ACHN (cell line): ENCODE data around the gene KCNJ16.
A peak's percentile ranks its signal among the peaks of the same experiment; 100 is the strongest.
"Not testable (repeated sequence)": the region's sequence is repeated elsewhere in the genome, so short reads cannot be mapped to it uniquely, and the experiment has no call there.

Experiments used
- DNase-seq: peaks from one replicate; pipeline ENCODE4 v3.0.0-alpha.2; 2015
- in situ Hi-C: cut with HindIII; loops from 2 replicates; pipeline ENCODE4 v1.10.0; 2017; ENCODE audit warnings: low sequenced_read_pairs, low pct_ligation_motif_present, low pct_unique_long_range_greater_than_20kb

Gene KCNJ16

GRCh38 chr17:70074956-70075355 lies at the start of gene KCNJ16:
Gene KCNJ16, plus strand, starts transcription at chr17:70075225. Its CDS starts 56,863 bp downstream, at chr17:70132088.
- peak; percentile 98 for DNase-seq
- in situ Hi-C loops: no loop called here

- in situ Hi-C loops: no loop called here
- no peak for DNase-seq
Measured at GRCh38 chr17:70028397-70028796, 46.6 kb upstream of the KCNJ16 start.

GRCh38 chr17:70028978-70029767 lies 45.9 kb upstream of the KCNJ16 start:
- in situ Hi-C loops: no loop called here
- no peak for DNase-seq

- in situ Hi-C loops: no loop called here
- DNase-seq: no peak
Measured at GRCh38 chr17:70030371-70030770, 44.7 kb upstream of the KCNJ16 start.

- in situ Hi-C loops: no loop called here
- no peak for DNase-seq
Measured at GRCh38 chr17:70031341-70031740, 43.7 kb upstream of the KCNJ16 start.

GRCh38 chr17:70033165-70033564 lies 41.9 kb upstream of the KCNJ16 start:
- DNase-seq: no peak
- in situ Hi-C loops: no loop called here

GRCh38 chr17:70034158-70034557 lies 40.9 kb upstream of the KCNJ16 start:
- DNase-seq: no peak
- in situ Hi-C loops: no loop called here

- in situ Hi-C loops: no loop called here
- DNase-seq: no peak
Measured at GRCh38 chr17:70037498-70037897, 37.5 kb upstream of the KCNJ16 start.

GRCh38 chr17:70040336-70040735 lies 34.7 kb upstream of the KCNJ16 start:
- in situ Hi-C loops: no loop called here
- no peak for DNase-seq

GRCh38 chr17:70041061-70041460 lies 34.0 kb upstream of the KCNJ16 start:
- DNase-seq: no peak
- in situ Hi-C loops: no loop called here

- in situ Hi-C loops: no loop called here
- DNase-seq: no peak
Measured at GRCh38 chr17:70041540-70041939, 33.5 kb upstream of the KCNJ16 start.

- in situ Hi-C loops, DNase-seq: not testable (repeated sequence)
Measured at GRCh38 chr17:70045780-70046179, 29.2 kb upstream of the KCNJ16 start.

- no peak for DNase-seq
- in situ Hi-C loops: no loop called here
Measured at GRCh38 chr17:70047619-70048419, 27.2 kb upstream of the KCNJ16 start.

GRCh38 chr17:70049801-70050591 lies 25.0 kb upstream of the KCNJ16 start:
- in situ Hi-C loops: no loop called here
- no peak for DNase-seq

- in situ Hi-C loops: no loop called here
- no peak for DNase-seq
Measured at GRCh38 chr17:70050931-70051330, 24.1 kb upstream of the KCNJ16 start.

- in situ Hi-C loops: no loop called here
- no peak for DNase-seq
Measured at GRCh38 chr17:70053241-70054234, 21.5 kb upstream of the KCNJ16 start.

GRCh38 chr17:70055000-70055399 lies 20.0 kb upstream of the KCNJ16 start:
- DNase-seq: no peak
- in situ Hi-C loops: no loop called here

GRCh38 chr17:70059071-70059470 lies 16.0 kb upstream of the KCNJ16 start:
- in situ Hi-C loops: no loop called here
- DNase-seq: no peak
